GM12874 (cell line): ENCODE data around the gene PRICKLE3.

Experiments
- TF ChIP-seq, protein P1 (sequence below): IDR thresholded peaks from 2 replicates; pipeline ENCODE4 v1.5.1; 2011; ENCODE audit warnings: low read depth, mild to moderate bottlenecking, control low read depth, low read length, moderate library complexity; ENCODE audit not compliant: insufficient read depth

The PRICKLE3 gene

DNA sequence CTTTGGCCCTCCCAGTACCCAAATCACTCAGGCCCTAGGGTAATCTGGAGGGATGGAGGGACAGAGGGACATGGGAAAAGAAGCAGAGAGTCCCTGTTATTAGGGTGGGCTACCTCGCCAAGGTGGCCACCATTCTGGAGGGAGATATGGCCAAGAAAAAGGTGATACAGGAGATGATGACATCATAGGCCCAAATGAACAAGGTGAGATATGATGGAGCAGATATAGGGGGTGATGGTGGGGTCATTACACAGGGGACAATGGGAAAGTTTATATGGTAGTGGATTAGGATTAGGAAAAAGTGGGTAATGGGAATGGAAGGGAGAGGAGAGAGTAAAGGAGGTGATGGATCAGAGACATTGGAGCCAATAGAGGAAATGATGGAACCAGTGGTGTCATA lies 26.7 kb upstream of the PRICKLE3 start:
- TF ChIP-seq, protein P1, sequence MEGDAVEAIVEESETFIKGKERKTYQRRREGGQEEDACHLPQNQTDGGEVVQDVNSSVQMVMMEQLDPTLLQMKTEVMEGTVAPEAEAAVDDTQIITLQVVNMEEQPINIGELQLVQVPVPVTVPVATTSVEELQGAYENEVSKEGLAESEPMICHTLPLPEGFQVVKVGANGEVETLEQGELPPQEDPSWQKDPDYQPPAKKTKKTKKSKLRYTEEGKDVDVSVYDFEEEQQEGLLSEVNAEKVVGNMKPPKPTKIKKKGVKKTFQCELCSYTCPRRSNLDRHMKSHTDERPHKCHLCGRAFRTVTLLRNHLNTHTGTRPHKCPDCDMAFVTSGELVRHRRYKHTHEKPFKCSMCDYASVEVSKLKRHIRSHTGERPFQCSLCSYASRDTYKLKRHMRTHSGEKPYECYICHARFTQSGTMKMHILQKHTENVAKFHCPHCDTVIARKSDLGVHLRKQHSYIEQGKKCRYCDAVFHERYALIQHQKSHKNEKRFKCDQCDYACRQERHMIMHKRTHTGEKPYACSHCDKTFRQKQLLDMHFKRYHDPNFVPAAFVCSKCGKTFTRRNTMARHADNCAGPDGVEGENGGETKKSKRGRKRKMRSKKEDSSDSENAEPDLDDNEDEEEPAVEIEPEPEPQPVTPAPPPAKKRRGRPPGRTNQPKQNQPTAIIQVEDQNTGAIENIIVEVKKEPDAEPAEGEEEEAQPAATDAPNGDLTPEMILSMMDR: no peak

DNA sequence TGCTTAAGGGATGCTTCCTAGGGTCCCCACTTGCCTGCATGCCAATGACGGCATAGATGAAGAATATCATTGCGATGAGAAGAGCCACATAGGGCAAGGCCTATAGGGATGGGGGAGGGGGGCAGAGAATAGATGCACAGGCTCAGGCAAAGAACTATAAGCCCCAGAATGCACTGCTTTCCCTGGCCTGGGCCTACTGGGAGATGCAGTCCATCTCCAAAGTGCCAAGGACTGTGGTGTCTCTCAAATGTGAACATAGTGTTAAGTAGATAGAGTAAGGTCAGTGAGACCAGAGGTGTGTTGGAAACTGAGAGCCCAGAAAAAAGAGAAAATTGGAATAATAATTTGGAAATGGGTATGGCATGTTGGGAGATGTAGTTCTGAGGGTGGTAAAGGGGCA lies 26.0 kb upstream of the PRICKLE3 start:
- TF ChIP-seq, protein P1: no peak

DNA sequence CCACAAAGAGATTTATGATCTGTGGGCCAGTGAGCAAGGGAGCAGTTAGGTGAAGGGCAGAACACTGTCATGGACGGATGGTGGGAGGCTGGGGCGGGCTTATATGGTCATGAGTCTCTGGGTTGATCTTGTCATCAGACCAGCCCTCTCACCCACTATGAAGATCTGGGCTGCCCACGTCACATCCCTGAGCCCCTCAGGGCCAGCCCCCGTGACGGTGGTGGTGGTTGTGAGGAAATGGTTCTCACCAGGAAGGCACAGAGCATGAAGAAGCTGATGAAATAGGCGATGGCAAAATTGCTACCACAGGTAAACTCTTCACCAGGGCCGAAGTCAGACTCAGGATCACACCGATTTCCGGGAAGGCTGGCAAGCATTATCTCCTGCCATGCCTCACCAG lies 24.9 kb upstream of the PRICKLE3 start:
- TF ChIP-seq, protein P1: no peak

DNA sequence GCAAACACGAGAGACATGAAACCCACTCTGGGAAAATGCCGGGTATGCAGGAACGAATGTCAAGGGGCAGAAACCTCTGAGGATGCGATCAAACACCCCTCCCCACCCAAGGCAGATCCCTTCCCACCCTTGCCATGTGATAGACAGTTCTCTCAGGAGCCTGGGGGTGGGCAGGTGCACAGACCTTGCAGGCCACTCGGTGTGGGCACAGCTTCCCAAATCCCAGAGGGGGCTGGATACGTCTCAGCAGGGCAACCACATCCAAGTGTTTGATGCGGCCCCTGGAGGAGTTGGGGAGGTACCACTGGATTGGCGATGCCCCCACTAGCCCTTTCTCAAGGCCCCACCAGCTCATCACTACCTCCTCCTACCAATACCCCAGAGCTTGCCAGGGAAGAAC lies 24.2 kb upstream of the PRICKLE3 start:
- TF ChIP-seq, protein P1: no peak

DNA sequence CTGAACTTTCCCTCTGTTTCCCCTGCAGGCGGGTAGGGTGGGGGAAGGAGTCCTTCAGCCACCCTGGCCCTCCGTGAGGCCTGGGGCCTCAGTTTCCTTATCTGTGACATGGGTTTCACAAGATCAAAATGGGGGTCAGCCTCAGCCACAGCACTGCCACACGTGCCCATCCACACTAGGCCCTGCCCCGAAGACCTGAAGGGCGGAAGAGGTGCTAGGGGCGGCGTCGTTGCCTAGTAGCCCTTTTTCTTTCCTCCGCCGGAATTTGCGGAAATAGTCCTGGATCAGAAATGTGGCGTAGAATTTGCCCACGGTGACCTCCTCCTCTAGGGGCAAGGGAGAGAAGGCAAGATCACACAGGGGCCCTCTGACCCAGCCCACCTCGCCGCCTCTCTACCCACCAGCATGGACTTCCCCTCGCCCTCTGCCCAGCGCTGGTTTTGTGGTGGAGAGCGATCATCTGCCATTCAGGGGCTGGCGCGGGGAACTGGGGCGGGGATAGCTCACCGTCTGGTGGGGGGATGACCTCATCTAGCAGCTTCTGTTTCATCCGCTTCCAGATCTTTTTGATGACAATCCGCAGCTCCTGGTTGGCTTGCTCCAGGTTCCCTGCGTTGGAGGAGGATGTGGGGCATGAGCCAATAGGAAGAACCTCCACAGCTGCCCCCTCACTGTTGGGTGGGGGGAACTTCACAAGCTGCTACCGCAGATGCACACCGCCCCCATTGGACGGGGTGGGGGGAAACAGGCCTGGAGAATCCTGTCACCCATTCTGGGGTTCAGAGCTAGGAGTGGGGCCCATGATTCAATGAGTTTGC lies 23.5 kb upstream of the PRICKLE3 start:
- TF ChIP-seq, protein P1: no peak

DNA sequence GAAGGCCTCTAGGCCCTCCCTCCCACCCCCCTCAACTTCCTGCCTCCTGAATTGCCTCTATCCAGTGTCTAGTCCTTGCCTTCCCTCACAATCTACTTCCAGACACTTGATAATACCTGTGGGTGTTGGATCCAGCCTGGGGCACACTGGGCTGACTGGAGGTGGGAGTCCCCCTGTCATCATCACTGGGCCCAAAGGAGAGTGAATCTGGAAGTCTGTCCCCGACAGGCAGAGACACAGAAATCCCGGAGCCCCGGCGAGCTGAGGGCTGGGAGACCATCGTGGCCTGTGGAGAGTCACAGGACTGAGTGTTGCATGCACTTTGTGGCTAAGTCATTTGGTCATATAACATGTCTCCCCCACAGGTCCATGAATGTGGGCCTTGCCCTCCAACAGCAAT lies 22.2 kb upstream of the PRICKLE3 start:
- TF ChIP-seq, protein P1: no peak

DNA sequence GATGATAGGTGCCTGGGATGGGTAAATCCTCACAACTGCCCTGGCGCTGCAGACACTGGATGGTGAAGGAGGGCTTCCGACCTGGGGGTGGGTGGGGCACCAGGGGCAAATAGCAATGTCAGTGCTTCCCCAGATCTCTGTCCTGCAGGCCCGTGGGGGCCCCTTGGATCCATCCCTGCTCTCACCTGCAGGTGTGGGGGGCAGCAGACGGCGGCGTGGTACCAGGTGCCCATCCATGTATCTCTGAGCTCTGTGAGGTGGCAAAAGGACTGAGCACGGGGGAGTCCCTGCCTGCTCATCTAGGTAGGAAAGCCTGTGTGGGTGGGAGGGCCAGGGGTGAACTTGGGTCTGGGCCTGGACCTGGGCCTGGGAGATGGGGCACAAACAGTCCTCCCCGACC lies 20.4 kb upstream of the PRICKLE3 start:
- TF ChIP-seq, protein P1: no peak
